GM19043 (cell line): ENCODE results near the gene BANF1.
A peak's percentile ranks its signal among the peaks of the same experiment; 100 is the strongest.

Experiments used
- ATAC-seq: cut with Tn5 transposase; IDR thresholded peaks from one replicate; pipeline ENCODE4 v1.9.1; 2021; ENCODE audit warnings: low read depth; ENCODE audit not compliant: unreplicated experiment

BANF1 gene

GRCh38 chr11:66032957-66033735, 30.8 kb downstream of the BANF1 start:
- ATAC-seq, result no peak

- ATAC-seq, result no peak
These were observed 33.5 kb downstream of the BANF1 start for GRCh38 chr11:66035653-66036333.

GRCh38 chr11:66036334-66036710, 34.0 kb downstream of the BANF1 start:
- no peak for ATAC-seq

- ATAC-seq, result no peak
These were observed 35.0 kb downstream of the BANF1 start for GRCh38 chr11:66037327-66037726.

GRCh38 chr11:66039765-66040164, 37.5 kb downstream of the BANF1 start:
- no peak for ATAC-seq

- no peak for ATAC-seq
These were observed 40.1 kb downstream of the BANF1 start for GRCh38 chr11:66042227-66042995.

GRCh38 chr11:66042996-66043906, 40.9 kb downstream of the BANF1 start:
- no peak for ATAC-seq

GRCh38 chr11:66044757-66045156, 42.5 kb downstream of the BANF1 start:
- no peak for ATAC-seq

GRCh38 chr11:66045177-66045639, 42.9 kb downstream of the BANF1 start:
- ATAC-seq, result no peak

- ATAC-seq, result no peak
These were observed 44.6 kb downstream of the BANF1 start for GRCh38 chr11:66046901-66047300.

GRCh38 chr11:66047541-66048365, 45.5 kb downstream of the BANF1 start:
- ATAC-seq, result no peak

GRCh38 chr11:66048547-66049323, 46.4 kb downstream of the BANF1 start, which contains the start of gene GAL3ST3:
GAL3ST3 (minus strand) TSS chr11:66049161; CDS start chr11:66045415, 3,746 bp downstream.
- no peak for ATAC-seq

GRCh38 chr11:66050581-66051231, 48.4 kb downstream of the BANF1 start:
- no peak for ATAC-seq

- ATAC-seq, result no peak
These were observed 49.1 kb downstream of the BANF1 start for GRCh38 chr11:66051371-66051765.

- peak; percentile 93 for ATAC-seq
These were observed 49.7 kb downstream of the BANF1 start, which contains the start of gene SF3B2 for GRCh38 chr11:66051766-66052663. SF3B2 (plus strand) TSS chr11:66052364; CDS start chr11:66052385, 21 bp downstream.

- no peak for ATAC-seq
These were observed 50.3 kb downstream of the BANF1 start for GRCh38 chr11:66052664-66052982.
